Measurements from ENCODE around the gene HJV. TPM values are rescaled to one million over a fixed set of nuclear protein-coding genes. Genes with fewer than 3 reads are reported as not detected.

The HJV gene
- total and polyA plus RNA-seq, 2 donors (not counting 1 experiment from before 2014, with no cell fraction given), result not detected

DNA sequence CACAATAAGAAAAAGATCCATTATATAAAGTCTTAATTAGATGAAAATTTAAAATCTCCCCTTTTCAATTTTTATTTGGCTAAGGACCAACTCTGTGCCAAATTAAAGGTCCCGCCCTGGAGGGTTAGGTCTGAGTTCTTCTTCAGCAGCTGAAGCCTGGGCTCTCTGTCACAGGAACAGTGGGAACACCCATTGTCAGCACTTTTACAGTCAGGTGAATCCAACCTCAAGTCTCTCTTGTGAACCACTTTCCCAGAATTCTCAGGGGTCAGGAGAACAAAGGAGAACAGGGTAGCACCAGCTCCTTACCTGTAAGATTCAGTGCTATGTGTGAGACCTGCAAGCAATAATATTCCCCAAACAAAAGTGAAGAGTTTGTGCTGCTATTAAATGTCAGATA is 25.1 kb upstream of the HJV start:
- TF ChIP-seq EZH2 (IDR thresholded peaks at IDR 0.05; ENCODE audit: low read length, missing control alignments) (no peak), CTCF (conservative IDR thresholded peaks at IDR 0.05 in 1 of 2, IDR thresholded peaks at IDR 0.05 in 1 of 2; ENCODE audit: low read depth in 1 of 2, low read length in 2 of 2) (no peak)
- no peak overlapping the region for H3K4me3 ChIP-seq (replicated peaks in 1 of 4; ENCODE audit: control extremely low read depth in 1 of 4, insufficient read depth in 1 of 4, low read depth in 3 of 4, low read length in 4 of 4)
- DNase-seq (ENCODE audit: low read depth in 2 of 2), result no peak
- no peaks in the 10 kb centered on the region for H3K4me1 ChIP-seq (ENCODE audit: control insufficient read depth, extremely low read depth, insufficient read depth, low read length)
- H3K36me3 ChIP-seq (ENCODE audit: control insufficient read depth, insufficient read depth, low read length), result no peaks in the 10 kb centered on the region
- H3K9ac ChIP-seq (ENCODE audit: insufficient read depth, low read length), result no peak overlapping the region
- H2AFZ ChIP-seq (ENCODE audit: low read length), result no peak overlapping the region
- no peak overlapping the region for H3K27ac ChIP-seq (ENCODE audit: insufficient read depth, low read length)
- no peak overlapping the region for H3K4me2 ChIP-seq (ENCODE audit: extremely low read depth, insufficient read depth, low read length)
- no peaks in the 10 kb centered on the region for H3K27me3 ChIP-seq (ENCODE audit: control insufficient read depth, insufficient read depth, low read length)
- no peaks in the 10 kb centered on the region for H3K9me3 ChIP-seq (ENCODE audit: control insufficient read depth, insufficient read depth, low read depth, low read length)
- no peaks in the 10 kb centered on the region for H4K20me1 ChIP-seq (ENCODE audit: control insufficient read depth, extremely low read depth, insufficient read depth, low read length)
- no peaks in the 10 kb centered on the region for H3K79me2 ChIP-seq (ENCODE audit: control insufficient read depth, insufficient read depth, low read length)

DNA sequence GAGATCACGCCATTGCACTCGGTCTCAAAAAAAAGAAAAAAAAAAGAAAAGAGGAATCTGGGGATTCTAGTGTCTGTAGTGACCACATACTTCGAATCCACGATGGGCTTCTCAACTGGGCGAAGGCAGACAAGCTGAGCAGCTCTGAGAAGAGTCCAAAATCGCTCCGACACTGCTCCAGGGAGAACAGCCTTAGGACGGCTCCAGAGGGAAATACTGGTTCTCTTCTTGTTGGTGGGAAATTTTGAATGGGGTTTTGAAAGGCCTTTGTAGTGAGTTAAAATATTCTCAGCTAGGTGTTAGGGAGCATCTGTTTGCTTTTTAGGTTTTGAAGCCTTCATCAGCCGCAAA is 18.3 kb upstream of the HJV start:
- Histone ChIP-seq H3K4me3 (replicated peaks in 1 of 4; ENCODE audit: control extremely low read depth in 1 of 4, insufficient read depth in 1 of 4, low read depth in 3 of 4, low read length in 4 of 4) (peak overlapping the region in 1 of 4 experiments; percentile 62), H3K9me3 (ENCODE audit: control insufficient read depth, insufficient read depth, low read depth, low read length) (no peaks in the 10 kb centered on the region), H2AFZ (ENCODE audit: low read length) (no peak overlapping the region), H3K27ac (ENCODE audit: insufficient read depth, low read length) (no peak overlapping the region), H4K20me1 (ENCODE audit: control insufficient read depth, extremely low read depth, insufficient read depth, low read length) (no peaks in the 10 kb centered on the region), H3K4me1 (ENCODE audit: control insufficient read depth, extremely low read depth, insufficient read depth, low read length) (peaks cover 6% of the 10 kb centered on the region), H3K79me2 (ENCODE audit: control insufficient read depth, insufficient read depth, low read length) (no peaks in the 10 kb centered on the region), H3K36me3 (ENCODE audit: control insufficient read depth, insufficient read depth, low read length) (no peaks in the 10 kb centered on the region), H3K27me3 (ENCODE audit: control insufficient read depth, insufficient read depth, low read length) (no peaks in the 10 kb centered on the region), H3K9ac (ENCODE audit: insufficient read depth, low read length) (no peak overlapping the region), H3K4me2 (ENCODE audit: extremely low read depth, insufficient read depth, low read length) (peak overlapping the region; percentile 48)
- DNase-seq (ENCODE audit: low read depth in 2 of 2), result no peak
- TF ChIP-seq CTCF (conservative IDR thresholded peaks at IDR 0.05 in 1 of 2, IDR thresholded peaks at IDR 0.05 in 1 of 2; ENCODE audit: low read depth in 1 of 2, low read length in 2 of 2) (no peak), EZH2 (IDR thresholded peaks at IDR 0.05; ENCODE audit: low read length, missing control alignments) (no peak)

- Histone ChIP-seq H3K9me3 (ENCODE audit: control insufficient read depth, insufficient read depth, low read depth, low read length) (no peaks in the 10 kb centered on the region), H3K4me2 (ENCODE audit: extremely low read depth, insufficient read depth, low read length) (peak overlapping the region; percentile 80), H3K9ac (ENCODE audit: insufficient read depth, low read length) (peak overlapping the region; percentile 48), H3K27ac (ENCODE audit: insufficient read depth, low read length) (peak overlapping the region; percentile 47), H2AFZ (ENCODE audit: low read length) (peak overlapping the region; percentile 88), H3K27me3 (ENCODE audit: control insufficient read depth, insufficient read depth, low read length) (no peaks in the 10 kb centered on the region), H3K4me3 (replicated peaks in 1 of 4; ENCODE audit: control extremely low read depth in 1 of 4, insufficient read depth in 1 of 4, low read depth in 3 of 4, low read length in 4 of 4) (peak overlapping the region; percentile 62 to 98 (median 74)), H4K20me1 (ENCODE audit: control insufficient read depth, extremely low read depth, insufficient read depth, low read length) (no peaks in the 10 kb centered on the region), H3K79me2 (ENCODE audit: control insufficient read depth, insufficient read depth, low read length) (no peaks in the 10 kb centered on the region), H3K36me3 (ENCODE audit: control insufficient read depth, insufficient read depth, low read length) (no peaks in the 10 kb centered on the region), H3K4me1 (ENCODE audit: control insufficient read depth, extremely low read depth, insufficient read depth, low read length) (peaks cover 6% of the 10 kb centered on the region)
- DNase-seq (ENCODE audit: low read depth in 2 of 2), result peak; percentile 80 to 94
- TF ChIP-seq EZH2 (IDR thresholded peaks at IDR 0.05; ENCODE audit: low read length, missing control alignments) (no peak), CTCF (conservative IDR thresholded peaks at IDR 0.05 in 1 of 2, IDR thresholded peaks at IDR 0.05 in 1 of 2; ENCODE audit: low read depth in 1 of 2, low read length in 2 of 2) (no peak)
These were observed 15.6 kb upstream of the HJV start for GRCh38 chr1:146036965-146037646.
